ENCODE results near the gene NTNG1. TPM values are rescaled to one million over a fixed set of nuclear protein-coding genes. Genes with fewer than 3 reads are reported as not detected.

NTNG1 gene
- total RNA-seq, 1 experiment from 2014 or later = 2.3 TPM

GRCh38 chr1:107298526-107298925 lies 157.7 kb downstream of the NTNG1 start (continued):
- TF ChIP-seq ATF6 (CRISPR knock-in tag; IDR thresholded peaks at IDR 0.05) = no peak

- H3K27ac Mint-ChIP-seq = no peak overlapping the region
- TF ChIP-seq SP1 (CRISPR knock-in tag; conservative IDR thresholded peaks at IDR 0.05) = no peak
- no peak for TF ChIP-seq CREM (CRISPR knock-in tag; IDR thresholded peaks at IDR 0.05)
- no peak for TF ChIP-seq NFYB (CRISPR knock-in tag; conservative IDR thresholded peaks at IDR 0.05; ENCODE audit: low read depth)
- no peak for TF ChIP-seq PRRX2 (CRISPR knock-in tag; IDR thresholded peaks at IDR 0.05)
- no peak for TF ChIP-seq MLX (CRISPR knock-in tag; IDR thresholded peaks at IDR 0.05)
- no peak for TF ChIP-seq FOXP1 (CRISPR knock-in tag; IDR thresholded peaks at IDR 0.05; ENCODE audit: borderline replicate concordance)
- TF ChIP-seq E2F1 (CRISPR knock-in tag; IDR thresholded peaks at IDR 0.05) = no peak
- no peak for TF ChIP-seq RELA (CRISPR knock-in tag; IDR thresholded peaks at IDR 0.05; ENCODE audit: borderline replicate concordance)
- no peak for DNase-seq (ENCODE audit: low spot score)
- no peaks in the 10 kb centered on the region for H3K9me3 Mint-ChIP-seq
- H3K4me3 Mint-ChIP-seq = no peak overlapping the region
- H3K36me3 Mint-ChIP-seq = no peaks in the 10 kb centered on the region
- H3K27me3 Mint-ChIP-seq (ENCODE audit: low read depth) = no peaks in the 10 kb centered on the region
- no peak for ATAC-seq
- ChIA-PET CTCF (interaction anchor here (1.0 kb wide), 1 partner anchor 23 kb away, joined by 3 read pairs; no protein-coding TSS in a partner anchor), POLR2A (no interaction called here)
- no peaks in the 10 kb centered on the region for H3K4me1 Mint-ChIP-seq
These were observed 158.7 kb downstream of the NTNG1 start for GRCh38 chr1:107299521-107299920.

- DNase-seq (ENCODE audit: low spot score) (no peak), ATAC-seq (no peak)
- H3K36me3 Mint-ChIP-seq = no peaks in the 10 kb centered on the region
- TF ChIP-seq ZNF425 (CRISPR knock-in tag; conservative IDR thresholded peaks at IDR 0.05) = no peak
- TF ChIP-seq PREB (CRISPR knock-in tag; IDR thresholded peaks at IDR 0.05; ENCODE audit: borderline replicate concordance) = no peak
- TF ChIP-seq ATF6 (CRISPR knock-in tag; IDR thresholded peaks at IDR 0.05) = no peak
- TF ChIP-seq ZNF671 (CRISPR knock-in tag; IDR thresholded peaks at IDR 0.05) = no peak
- TF ChIP-seq E2F5 (CRISPR knock-in tag; IDR thresholded peaks at IDR 0.05) = no peak
- no peak overlapping the region for H3K27ac Mint-ChIP-seq
- H3K27me3 Mint-ChIP-seq (ENCODE audit: low read depth) = no peaks in the 10 kb centered on the region
- no peak overlapping the region for H3K4me3 Mint-ChIP-seq
- ChIA-PET CTCF (no interaction called here), POLR2A (no interaction called here)
- no peaks in the 10 kb centered on the region for H3K9me3 Mint-ChIP-seq
- H3K4me1 Mint-ChIP-seq = no peaks in the 10 kb centered on the region
These were observed 169.1 kb downstream of the NTNG1 start for GRCh38 chr1:107309962-107310361.

Measured in WTC11 (cell line).